HTERT RPE-1 (cell line): Measurements from ENCODE around the gene NTRK3.

Source experiments
- in situ Hi-C: fragments of 300-500 bp; cut with MboI; formaldehyde crosslinking; loops from 4 replicates; pipeline ENCODE4 v1.14.3; 2020; ENCODE audit warnings: low sequenced_read_pairs

The NTRK3 gene

GRCh38 chr15:88011533-88011932, 245.0 kb downstream of the NTRK3 start:
- in situ Hi-C loops, result no loop called here

GRCh38 chr15:88006146-88006545, 250.4 kb downstream of the NTRK3 start:
- in situ Hi-C loops, result no loop called here

GRCh38 chr15:88004399-88004798, 252.1 kb downstream of the NTRK3 start:
- in situ Hi-C loops, result no loop called here

- in situ Hi-C loops, result no loop called here
Observed at GRCh38 chr15:88003541-88004327, 252.8 kb downstream of the NTRK3 start.

GRCh38 chr15:88002706-88003105, 253.8 kb downstream of the NTRK3 start:
- in situ Hi-C loops, result no loop called here

DNA sequence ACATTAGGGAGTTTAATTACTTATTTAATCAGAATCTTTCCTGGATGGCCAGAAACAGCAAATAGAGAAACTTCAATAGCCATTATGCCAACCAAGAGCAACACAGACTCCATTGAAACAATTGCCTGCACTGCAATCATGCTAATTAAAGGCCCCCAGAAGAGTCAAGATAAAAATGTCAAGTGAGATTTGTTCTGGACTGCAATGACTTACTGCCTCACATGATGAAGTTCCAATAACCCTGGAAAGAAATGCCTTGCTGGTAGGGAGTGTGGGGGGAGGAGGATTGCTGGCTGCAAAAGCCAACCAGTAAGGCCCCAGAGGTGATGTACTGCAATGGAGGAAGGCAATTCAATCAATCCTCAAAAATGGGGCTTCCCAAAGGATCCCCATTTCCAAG, 257.9 kb downstream of the NTRK3 start:
- in situ Hi-C loops, result no loop called here

DNA sequence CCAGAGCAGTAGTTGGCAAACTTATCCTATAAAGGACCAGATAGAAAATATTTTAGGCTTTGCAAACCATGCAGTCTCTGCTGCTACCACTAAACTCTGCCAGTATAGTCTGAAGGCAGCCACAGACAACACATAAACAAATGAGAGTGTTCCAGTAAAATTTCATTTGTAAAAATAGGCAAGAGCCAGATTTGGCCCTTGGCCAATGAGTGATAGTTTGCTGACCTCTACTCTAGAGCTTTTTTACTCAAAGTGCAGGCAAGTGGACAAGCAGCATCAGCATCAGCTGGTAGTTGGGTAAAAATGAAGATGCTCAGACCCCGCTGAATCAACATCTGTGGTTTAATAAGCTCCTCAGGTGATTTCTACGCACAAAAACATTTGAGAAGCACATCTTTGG, 269.8 kb downstream of the NTRK3 start:
- in situ Hi-C loops, result no loop called here

DNA sequence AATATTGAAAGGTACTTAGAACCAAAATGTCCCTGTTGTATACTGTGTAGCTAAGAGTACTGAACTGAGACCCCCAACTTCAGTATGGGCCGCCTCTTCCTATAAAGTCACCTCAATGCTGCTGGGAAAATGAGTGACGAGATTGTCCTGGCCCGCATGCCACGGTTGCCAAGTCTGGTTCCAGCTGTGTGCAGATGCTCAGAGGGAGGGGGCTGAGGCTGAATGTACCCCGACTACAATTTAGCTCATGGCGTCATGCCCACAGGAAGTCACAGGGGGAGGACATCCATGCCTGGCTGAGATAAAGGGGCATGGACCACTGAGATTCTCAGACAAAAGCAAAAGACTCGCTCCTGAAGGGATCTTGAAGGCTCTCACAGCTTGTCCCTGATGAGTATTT, 271.1 kb downstream of the NTRK3 start:
- in situ Hi-C loops, result no loop called here

DNA sequence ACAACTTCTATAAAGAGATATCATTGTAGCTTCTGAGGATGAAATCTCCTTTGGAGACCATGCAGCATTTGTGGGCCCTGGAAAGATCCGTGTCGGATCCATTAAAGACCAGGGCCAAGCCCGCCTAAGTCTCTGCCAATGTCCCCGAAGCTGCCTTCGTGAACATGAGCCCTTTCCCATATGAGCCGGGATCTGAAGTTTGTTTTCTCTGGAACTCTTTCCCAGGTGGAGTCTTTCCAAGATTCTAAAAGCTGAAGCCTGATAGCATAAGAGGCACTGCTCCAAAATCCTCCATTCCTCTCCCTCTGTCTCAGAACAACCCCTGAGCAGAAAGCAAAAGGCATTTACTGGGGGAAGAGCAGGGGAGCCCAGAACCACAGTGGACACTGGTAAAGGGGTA, 274.6 kb downstream of the NTRK3 start:
- in situ Hi-C loops, result no loop called here

DNA sequence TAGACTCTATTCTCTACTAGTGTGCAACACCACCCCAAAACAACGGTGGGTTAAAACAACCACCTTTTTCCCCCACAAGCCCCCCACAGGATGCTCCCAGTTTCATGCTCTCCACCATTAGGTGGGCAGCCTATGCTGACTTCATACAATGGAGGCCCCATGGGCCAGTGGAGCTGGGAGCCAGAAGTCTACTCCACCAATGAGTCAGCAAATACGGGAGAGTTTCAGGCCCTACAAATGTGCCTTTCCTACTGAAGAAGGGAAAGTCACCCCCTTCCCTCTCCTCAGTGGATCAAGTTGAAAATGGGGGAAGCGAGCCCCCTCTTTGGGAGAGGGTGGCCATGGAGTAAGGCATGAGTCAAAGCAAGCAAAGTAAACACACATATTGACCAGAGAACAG, 278.6 kb downstream of the NTRK3 start:
- in situ Hi-C loops, result no loop called here

GRCh38 chr15:87976552-87976951, 280.0 kb downstream of the NTRK3 start:
- in situ Hi-C loops, result no loop called here

DNA sequence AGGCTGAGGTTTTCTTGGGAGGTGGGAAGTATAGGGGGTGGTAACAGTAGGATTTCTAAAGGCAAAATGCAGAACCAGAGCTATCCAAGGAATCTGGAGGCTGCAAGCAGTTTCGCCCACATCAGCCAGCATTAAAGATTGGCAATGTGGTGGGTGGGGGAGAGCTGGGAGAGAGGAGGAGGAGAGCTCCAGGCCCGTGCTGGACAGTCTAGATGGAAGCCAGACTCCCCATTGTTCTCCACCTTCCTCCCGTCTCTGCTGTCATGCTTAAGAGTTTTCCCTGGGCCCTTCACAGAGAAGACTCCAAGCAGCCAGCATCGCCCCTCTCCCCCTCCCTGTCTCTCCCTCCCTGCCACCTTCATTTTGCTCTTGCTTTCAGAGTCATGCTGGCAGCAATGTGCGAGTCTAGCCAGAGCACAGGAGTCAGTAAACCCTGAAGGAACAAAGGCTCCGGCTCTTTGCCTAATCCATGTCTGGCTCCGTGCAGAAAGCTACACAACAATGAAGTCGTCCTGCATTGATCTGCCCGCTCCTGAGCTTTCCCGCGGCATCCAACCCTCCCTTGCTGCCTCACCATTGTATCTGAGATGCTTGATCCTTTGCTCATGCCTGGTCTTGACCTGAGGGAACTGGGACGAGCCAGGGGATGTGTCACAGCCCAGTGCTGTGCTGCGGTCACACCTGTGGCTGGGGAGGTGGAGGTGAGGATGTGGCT, 282.9 kb downstream of the NTRK3 start:
- in situ Hi-C loops, result no loop called here

DNA sequence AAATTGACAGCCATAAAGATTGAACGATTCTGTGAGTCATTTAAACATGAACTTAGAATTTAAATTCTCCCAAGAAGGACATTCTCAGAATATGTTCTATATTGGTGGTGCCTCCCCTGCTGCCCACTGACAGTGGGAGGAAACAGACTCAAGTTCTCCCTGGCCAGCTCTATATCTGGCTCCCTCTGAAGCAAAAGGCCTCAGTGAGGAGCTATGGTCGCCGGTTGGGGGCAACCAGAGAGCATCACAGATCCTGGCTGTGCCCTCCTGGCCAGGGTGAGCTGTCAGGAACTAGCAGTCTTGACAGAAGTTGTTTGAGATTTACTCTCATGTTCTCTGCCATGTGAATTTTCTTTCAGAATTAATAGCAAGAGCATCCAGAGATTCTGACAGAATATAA, 285.5 kb downstream of the NTRK3 start:
- in situ Hi-C loops, result no loop called here

DNA sequence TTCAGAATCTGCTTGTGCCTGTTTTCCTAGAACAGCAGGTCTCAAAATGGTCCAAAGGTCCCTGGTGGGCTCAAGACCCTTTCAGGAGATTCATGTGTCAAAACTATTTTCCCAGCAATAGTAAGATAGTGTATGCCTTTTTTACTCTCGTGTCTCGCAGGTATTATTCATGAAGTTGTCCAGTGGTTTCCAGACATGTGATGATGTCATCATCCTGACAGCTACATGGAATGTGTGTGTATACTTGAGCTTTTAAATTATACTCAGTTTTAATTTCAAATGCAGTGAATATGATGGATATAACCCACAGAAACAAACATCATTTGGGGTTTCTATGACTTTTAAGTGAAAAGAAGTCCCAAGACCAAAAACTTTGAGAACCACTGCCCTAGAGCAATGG, 288.6 kb downstream of the NTRK3 start:
- in situ Hi-C loops, result no loop called here

- in situ Hi-C loops, result no loop called here
Observed at GRCh38 chr15:87965304-87965703, 291.2 kb downstream of the NTRK3 start.

- in situ Hi-C loops, result no loop called here
Observed at GRCh38 chr15:87962428-87962827, 294.1 kb downstream of the NTRK3 start.

GRCh38 chr15:87961851-87962420, 294.6 kb downstream of the NTRK3 start:
- in situ Hi-C loops, result no loop called here

GRCh38 chr15:87959662-87960061, 296.9 kb downstream of the NTRK3 start:
- in situ Hi-C loops, result no loop called here

DNA sequence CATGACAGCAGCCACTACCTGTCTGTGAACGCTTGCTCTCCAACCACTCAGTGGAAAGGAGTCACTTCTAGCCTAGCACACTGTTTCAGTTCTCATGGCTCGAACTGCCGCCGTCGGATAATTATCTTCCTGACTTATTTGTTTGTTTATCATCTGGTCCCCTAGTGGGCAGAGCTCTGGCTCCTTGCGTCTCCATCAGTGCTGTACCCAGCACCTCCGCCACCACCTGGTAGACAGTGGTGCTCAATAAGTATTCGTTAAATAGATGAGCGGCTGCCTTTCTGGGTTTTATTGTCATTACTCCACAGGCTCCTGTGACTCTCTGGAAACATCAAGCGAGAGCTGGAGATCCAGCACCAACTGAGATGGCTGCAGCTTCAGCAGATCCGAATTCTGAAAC, 297.5 kb downstream of the NTRK3 start:
- in situ Hi-C loops, result no loop called here

DNA sequence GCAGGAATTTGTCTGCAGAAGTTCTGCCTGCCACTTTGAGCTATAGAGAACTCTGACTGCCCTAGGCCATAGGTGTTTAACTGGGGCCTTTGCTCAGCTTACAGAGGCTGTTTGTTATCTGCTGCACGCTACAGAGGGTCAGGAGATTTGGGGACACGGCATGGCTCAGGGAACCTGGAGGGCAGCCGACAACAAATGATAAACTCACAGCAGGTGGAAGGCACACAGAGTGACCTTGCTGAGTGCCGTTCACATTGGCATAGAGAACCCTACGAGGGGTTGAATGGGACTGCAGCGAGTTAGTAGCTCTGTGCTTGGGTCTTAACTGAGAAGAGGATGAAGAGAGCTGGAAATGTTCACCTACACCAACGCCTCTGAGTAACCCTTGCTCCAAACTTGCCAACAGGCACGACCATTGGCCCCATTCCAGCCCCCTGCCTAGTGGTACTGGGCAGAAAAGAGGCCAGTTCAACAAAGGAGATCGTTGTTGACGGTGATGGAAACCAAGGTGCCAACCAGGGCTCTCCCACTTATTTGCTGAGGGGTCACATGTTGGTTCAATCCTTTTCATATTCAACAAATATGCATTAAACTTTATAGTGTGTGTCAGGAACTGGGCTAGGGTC, 301.1 kb downstream of the NTRK3 start:
- in situ Hi-C loops, result no loop called here

DNA sequence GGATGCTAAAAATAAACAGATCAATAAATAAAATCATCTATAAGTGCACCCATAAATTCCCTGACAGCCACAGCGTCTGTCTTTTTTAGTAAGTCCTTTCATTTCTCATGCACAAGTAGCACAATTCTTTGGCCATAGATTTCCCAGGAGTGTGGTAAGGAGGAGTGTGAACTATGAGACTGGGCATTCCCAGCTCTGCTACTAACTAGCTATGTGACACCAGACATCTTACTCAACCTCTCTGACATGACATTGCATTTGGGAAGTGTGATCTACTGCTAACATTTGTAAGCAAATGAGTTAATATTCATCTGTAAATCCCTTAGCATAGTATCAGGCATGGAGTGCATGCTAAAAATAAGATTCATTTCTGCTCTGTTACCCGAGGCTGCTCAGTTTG, 301.7 kb downstream of the NTRK3 start:
- in situ Hi-C loops, result no loop called here
